OCI-LY3 (cell line): ENCODE results near the gene EXD3.

Experiments
- CTCF ChIP-seq: fragments of 200-600, 300-600 bp; sonication (generic); IDR thresholded peaks from 2 replicates; pipeline ENCODE4 v1.5.1; 2014; ENCODE audit warnings: antibody characterized with exemption, low read length, low read depth
- EZH2phosphoT487 ChIP-seq: fragments of 200-600 bp; shearing (Covaris generic); IDR thresholded peaks from 2 replicates; pipeline ENCODE4 v1.6.1; 2018; ENCODE audit warnings: antibody characterized with exemption, mixed run types, low read depth

DNA sequence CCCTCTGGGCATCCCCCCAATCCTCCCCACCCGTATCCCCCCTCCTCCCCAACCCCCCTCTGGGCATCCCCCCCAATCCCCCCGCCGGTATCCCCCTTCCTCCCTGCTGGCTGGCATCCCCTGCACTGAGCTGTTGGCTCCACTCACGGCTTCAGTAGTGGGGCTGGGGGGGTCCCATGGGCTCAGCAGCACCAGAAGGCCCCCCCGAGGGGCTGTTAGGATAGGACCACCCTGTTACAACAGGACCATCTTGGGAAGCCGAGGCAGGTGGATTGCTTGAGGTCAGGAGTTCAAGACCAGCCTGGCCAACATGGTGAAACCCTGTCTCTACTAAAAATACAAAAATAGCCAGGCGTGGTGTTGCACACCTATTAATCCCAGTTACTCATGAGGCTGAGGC is 42.4 kb downstream of the EXD3 start:
- no peak for TF ChIP-seq CTCF
- no peak for TF ChIP-seq EZH2phosphoT487
